BJ (cell line): ENCODE data around the gene TTLL7. TPM values are rescaled to one million over a fixed set of nuclear protein-coding genes. Genes with fewer than 3 reads are reported as not detected.

ENCODE experiments used
- CTCF ChIA-PET: fragments of 350-600 bp; formaldehyde crosslinking; extraction: SDS; loops from one replicate; lab custom pipeline; 2021; ENCODE audit warnings: antibody characterized with exemption, inconsistent platforms; lab: Yijun Ruan, JAX
- POLR2A ChIA-PET: fragments of 300-600 bp; sonication (Branson Sonifier 250); formaldehyde crosslinking; extraction: SDS; loops from one replicate; lab custom pipeline; 2021; ENCODE audit warnings: antibody characterized with exemption; lab: Charles Lee
- DNase-seq: peaks from one replicate; pipeline ENCODE4 v3.0.0-alpha.2; 2011; ENCODE audit warnings: low read depth
- H3K27me3 ChIP-seq: 2 replicates; pipeline ENCODE4 v1.6.0; 2011; ENCODE audit warnings: low read length; ENCODE audit not compliant: control insufficient read depth, insufficient read depth
- H3K36me3 ChIP-seq: 2 replicates; pipeline ENCODE4 v1.5.1; 2011; ENCODE audit warnings: low read length; ENCODE audit not compliant: control insufficient read depth, insufficient read depth
- H3K4me3 ChIP-seq: 2 replicates; pipeline ENCODE4 v1.5.1; 2011; ENCODE audit warnings: low read depth, mild to moderate bottlenecking, control low read depth, low read length
- polyA plus RNA-seq: library from polyadenylated mRNA; depleted of rRNA; stranded (reverse); fragments of >200 nt; gene quantifications from 2 replicates; pipeline ENCODE4 v1.2.3, GENCODE V29; 2011
- TF ChIP-seq, protein P1 (sequence below): IDR thresholded peaks from 2 replicates; pipeline ENCODE4 v1.5.1; 2011; ENCODE audit warnings: low read depth, mild to moderate bottlenecking, control low read depth, inconsistent platforms, low read length, moderate library complexity; ENCODE audit not compliant: insufficient read depth

The TTLL7 gene
- polyA plus RNA-seq, 1 experiment = 4.7 TPM

DNA sequence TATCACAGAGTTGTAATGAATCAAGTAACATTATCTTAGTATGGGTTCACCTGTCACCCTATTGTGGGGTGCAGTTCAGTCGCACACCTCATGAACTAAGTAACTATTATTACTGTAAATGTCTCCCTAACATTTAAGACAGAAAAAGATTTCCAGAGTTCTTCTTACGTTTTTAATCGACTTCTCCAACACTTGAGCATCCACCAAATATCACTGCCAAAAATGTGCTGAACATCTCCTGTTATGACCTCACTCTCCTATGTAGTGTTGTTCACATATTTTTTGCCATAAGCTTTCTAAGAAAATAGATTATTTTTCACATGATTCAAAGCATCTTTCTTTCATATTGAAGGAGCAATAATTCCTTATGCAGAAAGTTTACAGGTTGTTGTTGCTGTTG lies 1.3 kb downstream of the TTLL7 start:
- TF ChIP-seq, protein P1, sequence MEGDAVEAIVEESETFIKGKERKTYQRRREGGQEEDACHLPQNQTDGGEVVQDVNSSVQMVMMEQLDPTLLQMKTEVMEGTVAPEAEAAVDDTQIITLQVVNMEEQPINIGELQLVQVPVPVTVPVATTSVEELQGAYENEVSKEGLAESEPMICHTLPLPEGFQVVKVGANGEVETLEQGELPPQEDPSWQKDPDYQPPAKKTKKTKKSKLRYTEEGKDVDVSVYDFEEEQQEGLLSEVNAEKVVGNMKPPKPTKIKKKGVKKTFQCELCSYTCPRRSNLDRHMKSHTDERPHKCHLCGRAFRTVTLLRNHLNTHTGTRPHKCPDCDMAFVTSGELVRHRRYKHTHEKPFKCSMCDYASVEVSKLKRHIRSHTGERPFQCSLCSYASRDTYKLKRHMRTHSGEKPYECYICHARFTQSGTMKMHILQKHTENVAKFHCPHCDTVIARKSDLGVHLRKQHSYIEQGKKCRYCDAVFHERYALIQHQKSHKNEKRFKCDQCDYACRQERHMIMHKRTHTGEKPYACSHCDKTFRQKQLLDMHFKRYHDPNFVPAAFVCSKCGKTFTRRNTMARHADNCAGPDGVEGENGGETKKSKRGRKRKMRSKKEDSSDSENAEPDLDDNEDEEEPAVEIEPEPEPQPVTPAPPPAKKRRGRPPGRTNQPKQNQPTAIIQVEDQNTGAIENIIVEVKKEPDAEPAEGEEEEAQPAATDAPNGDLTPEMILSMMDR = no peak
- POLR2A ChIA-PET = no interaction called here
- no peak overlapping the region for H3K4me3 ChIP-seq
- CTCF ChIA-PET = no interaction called here
- H3K36me3 ChIP-seq = no peaks in the 10 kb centered on the region
- no peak for DNase-seq
- no peaks in the 10 kb centered on the region for H3K27me3 ChIP-seq

DNA sequence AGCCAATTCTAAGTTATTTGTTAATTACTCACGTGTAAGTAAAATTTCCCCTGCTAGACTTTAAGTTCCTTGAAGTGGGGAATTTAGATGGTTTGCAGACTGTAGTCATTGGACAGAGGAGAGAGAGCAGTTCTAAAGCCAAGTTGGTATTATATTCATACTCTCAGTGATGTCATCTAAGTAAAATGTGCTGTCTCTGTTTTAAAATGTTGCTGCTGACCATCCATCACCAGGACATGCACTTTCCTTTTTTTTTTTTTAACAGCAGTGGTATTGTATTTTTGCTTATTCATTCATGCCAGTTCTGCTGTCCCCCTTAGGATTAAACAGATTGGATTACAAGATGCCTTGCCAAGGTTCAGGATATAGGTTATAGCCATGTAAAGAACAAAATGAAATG lies 2.3 kb downstream of the TTLL7 start:
- DNase-seq = peak; percentile 16
- Histone ChIP-seq H3K36me3 (no peaks in the 10 kb centered on the region), H3K27me3 (no peaks in the 10 kb centered on the region), H3K4me3 (no peak overlapping the region)
- POLR2A ChIA-PET = no interaction called here
- CTCF ChIA-PET = no interaction called here
- TF ChIP-seq, protein P1 = no peak

GRCh38 chr1:83996191-83996590 lies 2.7 kb downstream of the TTLL7 start:
- Histone ChIP-seq H3K4me3 (no peak overlapping the region), H3K36me3 (no peaks in the 10 kb centered on the region), H3K27me3 (no peaks in the 10 kb centered on the region)
- CTCF ChIA-PET = no interaction called here
- no peak for DNase-seq
- POLR2A ChIA-PET = no interaction called here
- TF ChIP-seq, protein P1 = no peak

- Histone ChIP-seq H3K27me3 (no peaks in the 10 kb centered on the region), H3K4me3 (no peak overlapping the region), H3K36me3 (no peaks in the 10 kb centered on the region)
- CTCF ChIA-PET = no interaction called here
- TF ChIP-seq, protein P1 = no peak
- DNase-seq = no peak
- POLR2A ChIA-PET = no interaction called here
Observed at GRCh38 chr1:83995649-83996048, 3.3 kb downstream of the TTLL7 start.

DNA sequence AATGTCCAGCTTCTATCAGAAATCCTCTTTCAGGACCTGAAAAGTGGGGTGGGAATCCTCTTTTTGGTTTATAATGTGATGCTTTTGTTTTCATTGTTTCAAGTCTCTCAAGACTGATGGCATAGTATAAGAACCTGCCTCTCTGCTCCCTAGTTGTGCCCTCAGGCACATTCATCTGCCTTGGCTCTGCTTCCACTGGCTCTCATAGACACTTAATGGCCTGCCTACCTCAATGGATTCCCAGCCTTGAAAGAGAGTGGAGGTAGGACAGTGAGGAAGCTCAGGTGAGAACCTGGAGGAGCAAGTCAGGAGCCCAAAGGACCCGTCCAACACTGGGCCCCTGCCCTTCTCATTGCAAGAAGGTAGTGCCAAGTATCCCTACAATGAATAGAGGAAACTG lies 4.8 kb downstream of the TTLL7 start:
- Histone ChIP-seq H3K4me3 (no peak overlapping the region), H3K27me3 (no peaks in the 10 kb centered on the region), H3K36me3 (no peaks in the 10 kb centered on the region)
- no peak for DNase-seq
- CTCF ChIA-PET = interaction anchor here (0.6 to 1.1 kb wide), 5 partner anchors 14 to 280 kb away, joined by 3 to 5 read pairs (median 3); no protein-coding TSS in a partner anchor
- TF ChIP-seq, protein P1 = no peak
- POLR2A ChIA-PET = no interaction called here
